ENCODE measurements around the gene HSH2D.

HSH2D gene

DNA sequence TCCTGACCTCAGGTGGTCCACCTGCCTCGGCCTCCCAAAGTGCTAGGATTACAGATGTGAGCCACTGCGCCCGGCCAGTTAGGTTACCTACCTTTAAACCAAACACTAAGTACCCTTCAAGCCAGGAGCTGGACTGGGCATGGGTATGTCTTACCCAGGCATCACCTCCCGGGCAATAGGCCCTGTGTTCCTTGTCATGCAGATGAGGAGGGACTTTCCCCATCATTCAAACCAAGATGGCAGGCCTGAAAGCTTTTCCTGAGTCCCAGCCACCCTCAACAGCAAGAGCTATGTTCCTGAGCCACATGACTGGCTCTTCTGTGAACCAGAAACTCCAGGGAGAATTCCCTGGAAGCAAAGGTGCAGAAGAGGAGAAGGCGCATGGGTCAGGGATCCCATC lies 22.3 kb upstream of the HSH2D start:
- DNase-seq, result no peak

- no peak for DNase-seq
Observed at GRCh38 chr19:16121967-16122366, 21.5 kb upstream of the HSH2D start.

GRCh38 chr19:16124953-16125352 lies 18.5 kb upstream of the HSH2D start:
- no peak for DNase-seq

DNA sequence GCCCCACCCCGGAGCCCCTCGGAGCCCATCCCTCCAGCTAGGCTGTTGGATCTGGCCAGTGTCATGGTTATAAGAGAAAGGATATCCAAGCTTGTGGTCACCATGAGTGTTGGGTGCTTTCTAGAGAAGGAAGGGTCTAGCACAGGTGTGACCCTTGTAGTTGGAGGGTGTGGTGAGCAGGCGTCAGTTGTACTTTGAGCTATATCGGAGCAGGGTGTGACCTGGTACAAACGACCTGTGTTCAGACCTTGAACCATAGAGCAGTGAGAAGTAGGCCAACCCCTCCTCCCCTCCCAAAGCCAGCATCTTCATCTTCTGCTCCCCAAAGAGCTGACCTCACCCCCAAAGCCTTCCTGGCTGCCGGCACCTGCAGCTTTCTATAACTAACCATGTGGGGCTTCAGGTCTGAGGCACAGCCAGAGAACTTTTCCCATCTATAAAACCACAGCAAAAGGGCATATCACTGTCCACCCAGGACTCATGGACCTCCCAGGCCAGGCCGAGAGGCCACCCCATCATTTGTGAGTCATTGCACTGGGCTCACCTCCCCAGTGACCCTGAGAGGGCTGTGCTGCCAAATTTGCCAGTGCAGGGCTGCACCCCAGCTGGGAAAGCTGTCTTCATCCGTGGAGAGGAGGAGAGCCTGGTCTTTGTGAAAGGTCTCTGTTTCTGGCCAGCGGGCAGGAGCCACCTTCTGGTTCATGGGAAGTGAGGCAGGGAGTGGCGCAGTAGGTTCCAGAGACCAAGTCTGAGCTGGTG lies 17.6 kb upstream of the HSH2D start:
- DNase-seq, result no peak

GRCh38 chr19:16127080-16127479 lies 16.4 kb upstream of the HSH2D start:
- no peak for DNase-seq

DNA sequence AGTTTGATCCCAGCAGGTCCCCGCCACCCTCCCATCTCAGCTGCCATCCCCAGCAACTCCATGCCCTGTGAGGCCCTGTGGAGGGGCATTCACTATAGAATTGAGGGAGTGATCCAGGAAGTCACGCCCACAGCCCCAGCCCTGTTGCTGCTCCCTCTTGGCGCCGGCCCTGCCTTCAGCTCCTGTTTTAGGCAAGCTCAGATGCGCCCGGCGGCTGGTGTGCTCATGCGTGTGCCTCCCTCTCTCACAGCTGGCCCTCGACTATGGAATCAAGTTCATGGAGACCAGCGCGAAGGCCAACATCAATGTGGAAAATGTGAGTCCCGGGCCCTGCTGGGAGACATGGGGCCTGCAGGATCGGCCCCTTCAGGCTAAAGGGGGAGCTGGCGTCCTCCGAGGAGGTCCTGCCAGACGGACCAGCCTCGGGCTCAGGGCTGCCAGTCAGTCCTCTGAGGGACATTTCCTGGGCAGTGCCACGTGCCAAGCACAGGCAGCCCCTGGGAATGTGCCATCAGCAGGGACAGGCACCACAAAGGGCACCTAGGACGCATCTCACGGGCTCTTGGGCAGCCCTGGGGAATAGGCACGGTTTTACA lies 15.6 kb upstream of the HSH2D start:
- no peak for DNase-seq

DNA sequence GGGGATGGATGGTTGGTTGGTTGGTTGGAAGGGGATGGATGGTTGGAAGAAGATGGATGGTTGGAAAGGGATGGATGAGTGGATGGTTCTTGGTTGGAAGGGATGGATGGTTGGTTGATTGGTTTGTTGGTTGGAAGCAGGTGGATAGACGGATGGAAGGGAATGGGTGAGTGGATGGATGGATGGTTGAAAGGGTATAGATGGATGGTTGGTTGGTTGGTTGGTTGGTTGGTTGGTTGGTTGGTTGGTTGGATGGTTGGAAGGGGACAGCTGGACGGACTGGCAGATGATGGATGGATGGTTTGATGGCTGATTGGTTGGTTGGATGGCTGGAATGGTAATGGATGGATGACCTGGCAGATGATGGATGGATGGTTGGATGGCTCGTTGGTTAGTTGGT lies 11.8 kb upstream of the HSH2D start:
- DNase-seq, result no peak

DNA sequence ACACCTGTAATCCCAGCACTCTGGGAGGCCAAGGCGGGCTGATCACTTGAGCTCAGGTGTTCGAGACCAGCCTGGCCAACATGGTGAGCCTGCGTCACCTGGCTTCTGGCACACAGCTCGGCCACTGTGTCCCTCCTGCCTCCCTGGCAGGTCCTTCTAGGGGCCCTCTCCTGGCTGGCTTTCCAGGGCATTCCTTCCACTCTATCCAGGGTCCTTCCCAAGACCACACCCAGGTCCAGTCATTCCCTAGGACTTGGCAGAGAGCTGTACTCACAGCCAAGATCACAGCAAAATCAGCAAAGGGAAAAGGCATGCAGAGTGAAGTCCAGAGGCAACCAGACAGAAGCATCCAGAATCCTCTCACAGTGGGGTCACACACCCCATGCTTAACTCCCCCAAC lies 9.7 kb upstream of the HSH2D start:
- no peak for DNase-seq

DNA sequence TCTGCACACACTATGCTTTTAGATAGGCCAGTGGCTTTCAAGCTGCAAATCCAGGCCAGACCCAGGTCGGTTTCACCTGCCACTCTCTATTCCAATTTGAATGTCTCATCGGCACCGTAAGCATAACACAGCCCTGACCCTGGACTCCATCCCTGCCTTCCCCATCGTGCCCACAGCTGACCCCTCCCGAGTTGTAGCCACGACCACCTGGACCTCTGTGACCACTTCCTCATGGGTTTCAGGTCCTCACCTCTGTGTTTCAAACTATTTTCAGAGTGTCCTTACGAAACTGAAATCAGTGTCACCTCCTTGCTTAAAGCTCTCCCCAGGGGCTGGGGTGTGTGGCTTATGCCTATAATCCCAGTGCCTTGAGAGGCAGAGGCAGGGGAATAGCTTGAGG lies 9.0 kb upstream of the HSH2D start:
- DNase-seq, result no peak

- DNase-seq, result no peak
Observed at GRCh38 chr19:16135430-16136127, 7.9 kb upstream of the HSH2D start.

DNA sequence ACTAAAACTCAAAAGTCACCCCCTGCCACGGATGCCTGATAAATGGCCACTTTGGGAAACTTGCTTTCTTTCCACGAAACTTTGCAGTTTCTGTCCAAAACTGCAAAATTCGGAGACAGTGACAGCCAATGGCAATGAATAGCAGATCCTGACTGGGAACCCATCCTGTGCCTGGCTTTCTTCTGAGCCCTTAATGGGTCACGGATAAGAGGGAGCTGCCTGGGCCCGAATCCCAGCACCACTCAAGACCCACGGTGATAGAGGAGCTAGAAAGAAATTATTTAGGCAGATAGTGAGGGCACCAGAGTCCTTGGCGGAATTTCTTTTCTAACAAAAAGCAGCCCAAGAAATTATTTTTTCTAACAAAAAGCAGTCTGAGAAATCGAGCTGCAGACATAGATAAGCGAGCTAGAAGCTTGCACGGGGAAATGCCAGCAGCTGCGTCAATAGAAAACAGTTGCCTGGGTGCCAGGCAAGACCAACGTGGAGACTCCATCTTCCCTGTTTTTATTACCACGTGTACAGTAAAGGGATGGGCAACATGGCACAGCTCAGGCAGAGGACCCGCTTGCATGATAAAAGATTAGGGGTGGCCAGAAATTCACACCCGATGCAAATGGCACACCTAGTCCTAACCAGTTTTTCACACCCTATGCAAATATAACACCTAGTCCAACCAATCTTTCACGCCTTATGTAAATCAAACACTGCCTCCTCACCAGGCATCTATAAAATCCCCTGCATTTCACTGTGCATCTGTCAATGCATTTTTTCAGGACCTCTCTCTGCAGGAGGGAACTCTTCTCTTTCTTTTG lies 7.1 kb upstream of the HSH2D start:
- no peak for DNase-seq

DNA sequence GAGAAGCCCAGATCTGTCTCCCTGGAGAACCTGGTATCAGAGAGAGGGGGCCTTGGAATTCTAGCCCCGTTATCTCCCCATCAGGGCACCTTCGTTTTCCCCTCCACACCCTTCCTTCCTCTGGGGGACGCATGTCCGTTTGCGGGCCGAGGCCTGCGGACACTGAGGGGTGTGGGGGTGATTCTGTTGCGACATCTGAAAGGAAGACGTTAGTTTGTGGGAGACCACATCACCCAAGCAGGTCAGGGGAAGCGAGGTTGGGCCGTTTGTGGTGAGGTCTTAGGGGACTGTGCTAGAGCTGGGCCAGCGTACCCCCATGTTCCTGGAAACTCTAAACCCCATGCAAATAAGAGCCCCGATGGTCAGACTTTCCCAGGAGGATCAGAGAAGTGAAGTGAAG lies 3.7 kb upstream of the HSH2D start:
- no peak for DNase-seq

DNA sequence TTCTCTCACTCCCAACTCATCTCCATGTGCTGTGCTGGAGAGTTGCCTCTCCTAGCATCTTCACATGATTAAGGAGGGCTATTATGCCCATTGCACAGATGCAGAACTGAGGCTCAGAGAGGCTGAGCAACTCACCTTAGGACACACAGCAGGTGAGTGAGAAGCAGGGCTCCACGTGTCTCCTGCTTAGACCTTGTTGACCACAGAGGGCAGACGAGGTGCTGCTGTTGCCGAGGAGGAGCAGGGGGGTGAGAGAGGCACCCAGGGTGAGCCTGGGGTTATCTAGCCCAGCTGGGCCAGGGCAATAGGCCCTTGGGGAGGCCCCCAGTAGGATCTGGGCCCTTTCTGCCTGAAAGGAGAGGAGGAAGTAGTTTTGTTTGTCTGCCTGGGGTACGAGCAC lies 2.4 kb upstream of the HSH2D start:
- DNase-seq, result no peak

DNA sequence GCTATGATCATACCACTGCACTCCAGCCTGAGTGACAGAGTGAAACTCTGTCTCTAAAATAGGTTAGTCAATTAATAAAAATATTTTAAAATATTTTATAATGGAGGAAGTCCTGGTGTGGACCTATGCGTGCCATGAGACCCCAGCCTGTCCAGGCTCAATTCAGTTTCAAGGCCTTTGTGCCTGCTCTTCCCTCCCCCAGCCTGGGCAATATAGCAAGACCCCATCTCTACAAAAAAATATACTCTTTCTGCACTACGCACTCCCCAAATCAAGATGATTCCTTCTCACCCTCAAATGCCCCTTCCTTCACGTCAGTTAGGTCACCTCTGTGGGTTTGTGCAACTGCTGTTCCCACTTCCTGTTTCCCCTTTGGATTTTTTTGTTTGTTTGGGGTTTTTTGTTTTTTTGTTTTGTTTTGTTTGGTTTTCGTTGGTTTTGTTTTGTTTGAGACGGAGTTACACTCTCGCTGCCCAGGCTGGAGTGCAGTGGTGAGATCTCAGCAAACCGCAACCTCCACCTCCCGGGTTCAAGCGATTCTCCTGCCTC lies 1.4 kb upstream of the HSH2D start:
- no peak for DNase-seq

DNA sequence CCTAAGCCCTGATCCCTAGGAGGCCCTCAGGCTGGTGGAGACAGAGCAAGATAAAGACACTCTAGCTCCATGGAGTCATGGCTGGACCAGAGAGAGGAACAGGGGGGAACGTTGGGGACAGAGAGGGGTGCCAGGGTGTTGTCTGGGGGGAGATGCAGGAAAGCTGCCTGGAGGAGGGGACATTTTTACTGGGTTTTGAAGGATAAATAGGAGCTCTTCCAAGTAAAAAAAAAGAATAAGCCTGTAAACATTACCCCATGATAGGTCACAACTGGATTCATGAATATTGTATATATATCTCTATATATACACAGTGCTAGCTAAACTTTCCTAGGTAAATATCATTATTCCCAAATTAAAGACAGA lies 714 bp downstream of the HSH2D start:
- DNase-seq, result no peak

- no peak for DNase-seq
Observed at GRCh38 chr19:16146112-16146511, 2.6 kb downstream of the HSH2D start.

GRCh38 chr19:16148443-16149229 lies 5.2 kb downstream of the HSH2D start:
- no peak for DNase-seq

- DNase-seq, result no peak
Observed at GRCh38 chr19:16153582-16154336, 10.3 kb downstream of the HSH2D start.

- no peak for DNase-seq
Observed at GRCh38 chr19:16154557-16154956, 11.1 kb downstream of the HSH2D start.

- DNase-seq, result no peak
Observed at GRCh38 chr19:16155128-16155527, 11.6 kb downstream of the HSH2D start.

DNA sequence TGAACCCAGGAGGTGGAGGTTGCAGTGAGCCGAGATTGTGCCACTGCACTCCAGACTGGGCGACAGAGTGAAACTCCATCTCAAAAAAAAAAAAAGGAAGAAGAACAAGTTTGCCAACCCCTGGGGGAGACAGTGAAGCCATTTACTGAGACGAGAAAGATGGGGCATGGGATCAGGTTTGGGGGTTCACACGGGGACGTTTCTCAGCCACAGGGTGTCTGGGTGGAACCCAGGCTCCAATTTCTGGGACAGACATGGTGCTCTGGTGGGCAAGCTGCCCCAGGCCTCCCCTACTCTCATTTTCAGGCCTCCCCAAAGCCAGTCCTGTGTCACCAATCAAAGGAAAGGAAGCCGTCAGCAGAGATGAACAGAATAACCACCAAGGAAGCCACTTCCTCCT lies 13.4 kb downstream of the HSH2D start:
- no peak for DNase-seq

DNA sequence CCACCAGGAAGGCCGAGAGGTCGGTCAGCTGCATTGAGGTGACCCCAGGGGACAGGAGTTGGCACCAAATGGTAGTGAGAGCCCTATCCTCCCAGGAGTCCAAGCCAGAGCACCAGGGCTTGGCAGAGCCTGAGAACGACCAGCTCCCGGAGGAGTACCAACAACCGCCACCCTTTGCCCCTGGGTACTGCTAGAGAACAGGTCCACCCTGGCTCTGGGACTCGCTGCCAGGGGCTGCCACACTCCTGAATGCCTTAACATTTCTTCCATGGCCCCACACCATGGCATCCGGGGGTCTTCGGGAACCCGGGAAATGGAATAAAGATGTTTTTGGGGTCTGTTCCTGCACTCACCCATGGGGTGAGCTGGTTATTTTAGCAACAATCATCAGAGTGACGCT lies 14.1 kb downstream of the HSH2D start:
- DNase-seq, result no peak
